ENCODE measurements around the gene TXNRD1.
"Not testable (repeated sequence)": the region's sequence is repeated elsewhere in the genome, so short reads cannot be mapped to it uniquely, and the experiment has no call there.

Gene TXNRD1

DNA sequence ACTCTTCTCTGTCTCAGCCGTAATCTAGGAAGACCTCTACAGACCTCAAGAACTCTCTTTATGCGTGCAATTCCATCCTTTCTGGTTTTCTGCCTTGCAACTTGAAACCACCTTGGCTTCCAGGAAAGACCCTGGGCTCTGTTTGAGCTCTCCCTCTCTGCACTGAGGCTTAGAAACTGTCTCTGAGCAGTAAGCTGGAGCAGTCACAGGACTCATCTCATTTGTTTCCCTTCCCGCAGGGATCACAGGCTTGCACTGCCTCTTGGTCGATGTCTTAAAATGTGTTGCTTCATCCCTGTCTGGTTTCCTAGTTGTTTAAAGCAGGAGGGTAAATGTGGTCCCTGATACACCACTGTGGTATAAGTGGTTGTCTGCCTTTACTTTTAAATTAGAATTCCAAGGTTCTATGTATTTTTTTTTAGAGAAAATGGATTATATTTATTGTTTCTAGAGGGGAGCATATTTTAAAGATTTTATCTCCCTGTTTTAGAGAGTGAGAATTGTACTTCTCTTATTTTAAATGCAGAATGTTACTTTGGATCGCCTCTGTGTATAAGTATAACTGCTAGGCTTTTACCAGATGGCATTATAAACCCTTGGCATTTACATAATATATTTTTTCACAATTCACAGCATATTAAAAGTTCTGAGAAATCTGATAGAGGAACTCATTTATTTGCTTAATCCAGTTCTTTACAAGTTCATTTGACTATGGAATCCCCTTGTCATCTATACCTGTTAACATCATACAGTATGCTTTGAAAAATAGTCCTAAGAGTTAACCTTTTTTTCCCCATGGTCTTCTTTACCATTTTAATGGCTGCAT lies 114.3 kb downstream of the TXNRD1 start:
- no peak for DNase-seq

DNA sequence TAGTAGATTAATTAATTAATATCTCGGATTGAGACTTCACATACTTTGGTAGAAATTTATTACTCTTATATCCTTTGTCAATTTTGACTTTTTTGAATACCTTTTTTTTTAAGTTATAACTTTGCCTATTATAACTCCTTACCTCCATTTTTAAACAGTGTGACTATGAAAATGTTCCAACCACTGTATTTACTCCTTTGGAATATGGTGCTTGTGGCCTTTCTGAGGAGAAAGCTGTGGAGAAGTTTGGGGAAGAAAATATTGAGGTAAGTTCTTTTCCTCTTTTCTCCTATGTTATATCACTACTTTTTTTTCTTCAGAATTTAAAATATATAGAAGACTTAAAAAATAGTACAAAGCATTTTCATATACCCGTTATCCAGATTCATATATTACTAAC lies 115.8 kb downstream of the TXNRD1 start:
- no peak for DNase-seq

DNA sequence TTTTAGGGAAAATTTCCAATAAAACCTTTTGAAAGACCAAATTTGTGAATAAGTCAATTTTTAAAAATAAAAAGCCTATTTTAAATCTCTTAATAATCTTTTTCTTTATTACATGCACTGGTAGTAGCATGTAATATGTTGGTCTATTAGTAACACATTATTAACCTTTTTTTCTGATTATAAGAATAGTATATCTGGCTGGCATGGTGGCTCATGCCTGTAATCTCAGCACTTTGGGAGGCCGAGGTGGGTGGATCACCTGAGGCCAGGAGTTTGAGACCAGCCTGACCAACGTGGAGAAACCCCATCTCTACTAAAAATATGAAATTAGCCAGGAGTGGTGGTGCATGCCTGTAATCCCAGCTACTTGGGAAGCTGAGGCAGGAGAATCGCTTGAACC lies 116.7 kb downstream of the TXNRD1 start:
- DNase-seq: not testable (repeated sequence)

DNA sequence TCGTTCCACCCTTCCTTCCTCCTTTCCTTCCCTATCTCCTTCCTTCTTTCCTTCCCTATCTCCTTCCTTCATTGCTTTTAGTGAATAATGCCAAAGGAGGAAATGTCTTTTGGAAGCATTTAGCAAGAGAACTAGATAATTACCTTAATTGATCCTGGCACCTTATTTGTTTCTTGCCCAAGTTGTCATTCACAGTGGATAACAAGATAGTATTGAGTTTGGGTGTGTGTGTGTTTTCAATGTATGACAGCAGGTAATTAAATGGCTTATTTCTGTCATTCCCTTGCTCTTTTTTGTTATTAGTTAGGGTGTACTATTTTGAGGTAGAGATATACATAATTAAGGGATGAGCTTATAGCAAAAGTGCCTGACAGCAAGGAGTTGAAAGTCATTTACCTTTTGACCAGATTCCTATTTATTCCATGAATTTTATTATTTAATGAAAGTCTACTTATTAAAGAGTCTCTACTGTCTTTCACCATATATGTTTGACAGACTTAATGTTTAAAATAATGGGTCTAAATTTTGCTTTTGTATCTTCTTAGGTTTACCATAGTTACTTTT lies 118.2 kb downstream of the TXNRD1 start:
- no peak for DNase-seq

DNA sequence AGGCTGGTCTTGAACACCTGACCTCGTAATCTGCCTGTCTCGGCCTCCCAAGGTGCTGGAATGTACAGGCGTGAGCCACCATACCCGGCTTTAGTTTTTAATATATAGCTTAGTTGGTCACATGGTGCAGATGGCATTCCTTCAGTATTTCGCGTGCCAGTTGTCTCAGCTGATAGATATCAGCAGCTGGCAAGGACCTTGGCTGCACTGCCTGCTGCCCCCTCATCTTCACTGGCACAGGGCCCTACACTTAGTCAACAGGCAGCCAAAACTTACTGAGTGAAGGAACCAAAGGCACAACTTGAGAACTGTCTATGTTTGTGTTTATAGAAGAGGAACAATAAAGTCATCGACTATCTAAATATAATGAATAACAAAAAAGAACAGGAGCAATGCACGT lies 119.0 kb downstream of the TXNRD1 start:
- DNase-seq: no peak

DNA sequence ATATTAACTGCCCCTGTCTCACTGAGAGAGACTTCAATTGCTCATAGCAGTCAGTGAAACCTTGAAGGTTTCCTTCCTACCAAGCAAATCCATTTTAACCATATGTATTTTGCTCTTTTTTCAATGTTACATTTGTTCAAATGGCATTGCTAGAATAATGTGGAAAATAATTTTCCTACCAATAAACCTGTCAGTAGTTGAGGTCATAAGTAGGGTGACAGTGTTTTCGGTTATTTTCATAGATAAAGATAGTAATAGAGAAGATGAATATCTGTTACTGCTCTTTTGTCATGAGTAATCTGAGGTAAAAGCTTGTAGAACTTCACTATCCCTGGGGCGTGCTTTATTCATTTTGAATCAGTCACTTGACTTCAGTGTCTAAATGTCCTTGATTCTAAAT lies 120.5 kb downstream of the TXNRD1 start:
- no peak for DNase-seq

DNA sequence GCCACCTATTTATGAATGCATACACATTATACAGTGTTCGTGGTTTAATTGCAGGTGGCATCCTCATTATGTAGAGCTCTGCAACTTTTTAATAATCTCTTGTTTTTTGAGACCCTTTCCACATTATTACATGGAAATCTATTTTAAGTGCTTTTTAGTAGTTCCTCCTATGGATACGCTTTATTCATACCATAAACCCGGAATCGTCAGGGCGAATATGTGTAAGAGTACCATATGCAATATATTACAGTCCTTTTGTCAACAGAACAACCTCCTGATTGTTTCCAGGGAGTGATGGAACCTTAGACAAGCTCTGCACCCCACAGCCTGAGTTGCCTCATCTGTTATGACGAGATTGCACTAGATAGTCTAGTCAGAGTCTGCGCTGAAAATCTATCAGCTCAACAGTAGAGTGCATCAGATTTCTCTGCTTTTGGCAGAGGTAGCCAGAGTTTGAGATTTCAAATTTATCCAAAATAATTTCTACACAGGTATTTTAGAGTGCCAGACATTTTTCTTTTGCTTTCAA lies 121.5 kb downstream of the TXNRD1 start:
- DNase-seq: no peak

DNA sequence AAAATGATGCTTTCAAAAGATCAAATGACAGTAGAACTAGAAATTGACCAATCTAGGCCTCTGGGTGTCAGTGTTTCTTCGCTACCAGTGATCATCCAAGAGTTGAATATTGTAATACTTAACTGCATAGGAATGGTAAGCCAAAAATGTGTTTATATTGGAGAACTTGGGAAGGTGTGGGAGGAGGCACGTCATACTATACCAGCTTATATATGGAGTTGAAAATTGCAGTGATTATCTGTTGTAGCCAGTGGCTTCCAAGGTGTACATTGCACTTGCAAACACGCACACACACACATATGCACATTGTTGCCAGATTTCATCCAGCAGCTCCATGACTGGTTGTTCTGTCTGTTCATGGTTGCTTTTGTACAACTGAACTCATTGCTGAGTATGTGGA lies 124.1 kb downstream of the TXNRD1 start:
- no peak for DNase-seq

DNA sequence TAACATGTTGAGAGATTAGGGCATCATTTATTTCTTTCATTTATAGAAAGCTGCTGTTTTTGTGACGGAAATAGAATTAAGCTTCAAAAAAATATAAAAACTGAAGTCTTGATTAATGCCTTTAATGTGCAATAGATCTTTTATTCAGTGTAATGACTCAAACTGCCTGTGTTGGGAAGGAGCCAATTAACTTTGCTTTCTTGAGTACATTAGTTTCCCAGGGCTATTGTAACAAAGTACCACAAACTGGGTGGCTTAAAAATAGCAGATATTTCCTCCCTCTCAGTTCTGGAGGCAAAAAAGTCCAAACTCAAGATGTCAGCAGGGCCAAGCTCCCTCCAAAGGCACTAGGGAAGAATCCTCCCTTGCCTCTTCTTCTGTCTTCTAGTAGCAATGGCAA lies 124.6 kb downstream of the TXNRD1 start:
- no peak for DNase-seq

DNA sequence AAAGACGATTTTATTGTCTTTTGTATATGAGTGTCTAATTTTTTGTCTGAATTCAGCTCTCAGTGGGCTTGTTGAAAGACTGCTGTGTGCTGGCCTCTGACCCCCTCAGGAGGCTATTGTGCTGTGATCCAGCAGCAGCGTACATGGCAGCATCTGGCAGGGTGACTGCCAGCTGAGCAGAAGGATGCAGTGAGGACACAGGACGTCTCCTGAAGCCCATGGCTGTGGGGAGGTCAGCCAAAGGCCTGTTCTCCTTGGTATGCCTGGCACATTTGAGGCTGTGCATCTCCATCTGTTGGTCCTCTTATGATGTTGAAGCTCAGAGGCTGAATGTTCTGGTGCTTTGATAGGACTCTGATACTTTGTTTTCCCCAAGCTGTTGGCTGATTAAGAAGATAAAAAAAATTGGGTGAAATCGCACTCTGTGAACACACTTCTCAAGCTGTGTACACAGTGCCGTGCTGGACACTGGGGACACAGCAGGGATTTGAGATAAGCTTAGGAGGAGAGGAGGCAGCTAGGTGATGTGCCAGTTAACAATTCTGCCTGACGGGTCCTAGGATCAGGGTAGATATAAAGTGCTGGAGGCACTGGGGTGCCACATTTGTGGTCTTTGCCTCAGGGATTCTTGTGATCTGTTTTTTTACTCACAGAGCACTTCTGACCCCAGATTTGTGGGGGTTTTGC lies 125.5 kb downstream of the TXNRD1 start:
- DNase-seq: no peak

DNA sequence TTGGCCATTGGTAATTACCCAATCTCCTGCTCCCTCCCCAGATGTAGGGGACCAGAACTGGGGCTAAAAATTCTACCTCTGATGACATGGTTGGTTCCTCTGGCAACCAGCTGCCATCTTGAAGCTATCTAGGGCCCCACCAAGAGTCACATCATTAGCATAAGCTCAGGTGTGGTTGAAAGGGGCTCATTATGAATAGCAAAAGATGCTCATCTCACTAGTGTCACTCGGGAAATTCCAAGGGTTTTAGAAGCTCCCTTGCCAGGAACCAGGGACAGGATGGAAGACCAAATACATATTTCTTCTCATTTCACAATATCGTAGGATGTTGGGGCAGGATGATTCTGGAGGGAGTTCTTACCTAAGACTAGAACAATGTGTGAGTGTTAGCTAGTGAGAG lies 126.6 kb downstream of the TXNRD1 start:
- no peak for DNase-seq

DNA sequence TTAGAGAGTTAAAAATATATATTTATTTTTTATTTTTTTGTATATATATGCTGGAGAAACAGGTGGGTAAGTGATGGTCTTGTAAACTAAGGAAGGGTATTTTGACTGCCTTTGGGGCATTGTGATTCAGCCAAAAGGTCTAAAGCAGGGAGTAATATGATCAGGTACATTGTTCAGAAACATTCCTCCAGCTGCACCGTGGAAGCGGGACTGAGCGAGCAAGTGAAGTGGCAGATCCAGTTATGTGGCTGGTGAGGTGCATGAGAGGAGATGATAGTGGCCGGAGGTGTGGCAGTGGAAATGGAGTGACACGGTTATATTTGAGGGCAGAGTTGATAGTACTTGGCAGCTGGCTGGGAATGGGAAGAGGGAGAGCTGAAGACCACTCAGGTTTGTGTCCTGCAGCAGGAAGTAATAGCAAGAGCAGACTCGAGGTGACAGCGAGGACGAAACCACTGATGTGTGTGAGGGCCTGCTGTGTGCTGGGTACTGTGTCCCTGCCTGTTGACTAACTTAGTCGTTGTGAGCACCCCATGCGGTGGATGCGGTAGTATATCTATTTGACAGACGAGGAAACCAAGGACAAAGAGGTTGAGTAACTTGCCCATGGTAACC lies 127.2 kb downstream of the TXNRD1 start:
- no peak for DNase-seq

DNA sequence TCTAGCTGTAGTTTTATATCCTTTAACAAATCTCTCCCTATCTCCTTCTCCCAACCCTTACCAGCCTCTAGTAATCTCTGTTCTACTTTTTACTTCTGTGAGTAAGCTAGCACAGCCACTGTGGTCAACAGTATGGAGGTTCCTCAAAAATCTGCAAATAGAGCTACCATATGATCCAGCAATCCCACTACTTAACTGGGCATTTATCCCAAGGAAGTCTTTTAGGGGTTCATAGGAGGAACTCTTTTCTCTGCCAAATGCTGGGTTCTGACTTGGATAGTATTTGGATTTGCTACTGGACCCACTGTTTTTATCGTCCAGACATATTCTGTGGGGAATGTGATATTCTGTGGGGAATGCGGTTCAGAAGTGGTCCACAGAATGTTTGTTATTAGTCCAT lies 129.1 kb downstream of the TXNRD1 start:
- DNase-seq: no peak

DNA sequence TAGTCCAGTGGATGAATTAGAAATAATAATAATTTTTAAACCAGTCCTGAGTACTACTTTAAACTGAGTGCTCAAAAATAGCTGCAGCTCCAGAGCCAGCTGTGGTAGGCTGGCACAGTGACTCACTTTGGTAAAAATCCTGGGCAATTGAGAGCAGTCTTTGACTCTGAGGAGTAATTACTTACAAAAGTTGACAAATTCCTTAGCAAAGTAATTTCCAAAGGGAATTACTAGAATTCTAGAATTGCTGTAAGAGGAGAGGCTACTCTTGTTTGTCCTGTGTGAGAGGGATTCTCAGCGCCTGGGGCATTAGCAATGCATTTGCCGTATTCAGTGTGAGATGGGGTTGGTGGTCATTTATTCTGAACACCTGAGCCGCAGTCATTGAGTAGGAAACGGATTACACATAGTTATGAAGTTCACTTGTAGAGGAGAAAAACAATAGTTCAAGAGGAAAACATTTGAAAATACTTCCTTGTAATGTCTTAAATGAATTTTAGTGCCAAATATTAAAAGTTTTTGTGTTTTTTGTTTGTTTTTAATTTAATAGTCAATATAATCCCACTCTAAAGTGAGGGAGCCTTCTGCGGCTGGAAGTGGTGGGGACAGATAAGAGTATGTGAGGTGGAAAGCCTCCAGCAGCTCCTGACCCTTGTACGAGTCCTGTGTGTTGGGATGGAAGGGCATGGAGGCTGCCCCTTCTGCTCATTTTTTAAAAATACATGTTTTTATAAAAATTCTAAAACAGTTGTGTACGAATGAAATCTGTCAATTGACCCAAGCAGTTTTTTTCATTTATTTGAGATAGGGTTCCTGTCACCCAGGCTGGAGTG lies 129.9 kb downstream of the TXNRD1 start:
- DNase-seq: no peak

DNA sequence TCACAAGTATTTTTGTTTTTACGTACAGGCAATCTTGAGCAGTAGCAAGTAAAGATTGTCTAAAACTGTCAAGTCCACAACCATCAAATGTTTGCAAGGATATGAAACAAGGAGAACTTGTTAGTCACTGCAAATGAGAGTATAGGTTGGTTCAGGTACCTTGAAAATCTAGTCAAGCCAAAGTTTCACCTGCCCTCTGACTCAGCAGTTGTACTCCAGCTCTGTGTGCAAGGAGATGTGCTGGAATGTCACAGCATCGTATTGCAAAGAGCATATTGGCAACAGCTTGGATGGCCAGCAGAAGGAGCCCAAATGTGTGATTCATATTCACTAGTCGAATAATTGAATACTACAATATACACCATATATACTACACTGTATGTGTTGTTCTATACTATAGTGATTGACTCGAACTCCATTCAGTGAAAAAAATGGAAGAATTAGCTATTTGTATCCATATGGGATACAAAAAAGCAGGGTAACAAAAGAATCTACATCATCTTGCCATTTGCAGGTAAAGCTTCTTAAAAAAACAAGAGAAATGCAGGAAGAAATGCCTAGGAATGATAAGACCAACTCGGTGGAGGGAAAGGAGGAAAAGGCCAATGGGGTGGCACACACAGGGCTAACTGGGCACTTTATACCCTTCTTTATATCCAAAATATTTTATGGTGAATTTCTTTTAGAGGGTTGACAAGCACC lies 131.9 kb downstream of the TXNRD1 start:
- DNase-seq: no peak

DNA sequence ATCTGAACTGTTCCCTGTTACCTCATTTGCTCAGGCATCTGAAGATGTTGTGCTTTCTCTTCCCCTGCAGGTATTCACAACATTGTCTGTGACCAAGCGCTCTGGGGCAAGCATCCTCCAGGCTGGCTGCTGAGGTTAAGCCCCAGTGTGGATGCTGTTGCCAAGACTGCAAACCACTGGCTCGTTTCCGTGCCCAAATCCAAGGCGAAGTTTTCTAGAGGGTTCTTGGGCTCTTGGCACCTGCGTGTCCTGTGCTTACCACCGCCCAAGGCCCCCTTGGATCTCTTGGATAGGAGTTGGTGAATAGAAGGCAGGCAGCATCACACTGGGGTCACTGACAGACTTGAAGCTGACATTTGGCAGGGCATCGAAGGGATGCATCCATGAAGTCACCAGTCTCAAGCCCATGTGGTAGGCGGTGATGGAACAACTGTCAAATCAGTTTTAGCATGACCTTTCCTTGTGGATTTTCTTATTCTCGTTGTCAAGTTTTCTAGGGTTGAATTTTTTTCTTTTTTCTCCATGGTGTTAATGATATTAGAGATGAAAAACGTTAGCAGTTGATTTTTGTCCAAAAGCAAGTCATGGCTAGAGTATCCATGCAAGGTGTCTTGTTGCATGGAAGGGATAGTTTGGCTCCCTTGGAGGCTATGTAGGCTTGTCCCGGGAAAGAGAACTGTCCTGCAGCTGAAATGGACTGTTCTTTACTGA lies 132.9 kb downstream of the TXNRD1 start:
- no peak for DNase-seq

DNA sequence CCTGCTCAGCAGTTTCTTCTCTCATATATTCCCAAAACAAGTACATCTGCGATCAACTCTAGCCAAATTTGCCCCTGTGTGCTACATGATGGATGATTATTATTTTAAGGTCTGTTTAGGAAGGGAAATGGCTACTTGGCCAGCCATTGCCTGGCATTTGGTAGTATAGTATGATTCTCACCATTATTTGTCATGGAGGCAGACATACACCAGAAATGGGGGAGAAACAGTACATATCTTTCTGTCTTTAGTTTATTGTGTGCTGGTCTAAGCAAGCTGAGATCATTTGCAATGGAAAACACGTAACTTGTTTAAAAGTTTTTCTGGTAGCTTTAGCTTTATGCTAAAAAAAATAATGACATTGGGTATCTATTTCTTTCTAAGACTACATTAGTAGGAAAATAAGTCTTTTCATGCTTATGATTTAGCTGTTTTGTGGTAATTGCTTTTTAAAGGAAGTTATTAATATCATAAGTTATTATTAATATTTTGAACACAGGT lies 133.5 kb downstream of the TXNRD1 start:
- DNase-seq: no peak

DNA sequence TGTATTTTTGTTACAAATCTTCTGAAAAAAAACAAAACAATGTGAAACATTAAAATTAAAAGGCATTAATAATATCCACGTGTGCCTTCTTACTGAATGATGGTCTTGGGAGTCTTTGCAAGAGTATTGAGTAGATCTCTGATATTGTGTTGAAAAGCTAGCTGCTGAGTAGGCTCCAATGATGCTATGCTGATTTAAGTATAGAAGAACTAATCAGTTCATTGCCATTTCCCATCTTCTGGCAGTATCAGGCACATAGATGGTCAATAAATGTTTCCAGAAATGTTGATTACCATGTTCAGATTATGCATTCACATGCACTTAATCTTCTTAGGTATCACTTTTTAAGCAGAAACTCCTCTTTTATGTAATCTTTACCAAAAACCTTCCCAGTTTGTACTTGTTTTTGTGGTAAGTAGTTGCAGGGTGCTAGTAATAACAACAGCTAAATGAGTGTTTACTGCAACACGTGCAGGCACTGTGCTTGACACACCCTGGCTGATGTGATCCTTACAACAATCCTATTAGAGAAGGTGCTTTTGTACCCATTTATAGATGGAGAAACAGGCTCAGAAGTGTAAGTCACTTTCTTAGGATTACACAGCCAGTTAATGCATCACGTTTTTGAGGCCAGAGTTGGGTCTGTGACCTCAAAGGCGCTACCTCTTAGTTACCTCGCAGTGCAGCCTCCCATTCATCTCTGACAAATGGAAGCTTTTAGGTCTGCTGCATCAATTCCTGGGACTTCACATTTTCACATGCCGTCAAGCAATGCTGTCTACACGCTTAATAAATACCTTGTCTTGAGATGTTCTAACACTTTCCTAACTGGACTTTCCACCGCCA lies 134.9 kb downstream of the TXNRD1 start:
- DNase-seq: no peak

DNA sequence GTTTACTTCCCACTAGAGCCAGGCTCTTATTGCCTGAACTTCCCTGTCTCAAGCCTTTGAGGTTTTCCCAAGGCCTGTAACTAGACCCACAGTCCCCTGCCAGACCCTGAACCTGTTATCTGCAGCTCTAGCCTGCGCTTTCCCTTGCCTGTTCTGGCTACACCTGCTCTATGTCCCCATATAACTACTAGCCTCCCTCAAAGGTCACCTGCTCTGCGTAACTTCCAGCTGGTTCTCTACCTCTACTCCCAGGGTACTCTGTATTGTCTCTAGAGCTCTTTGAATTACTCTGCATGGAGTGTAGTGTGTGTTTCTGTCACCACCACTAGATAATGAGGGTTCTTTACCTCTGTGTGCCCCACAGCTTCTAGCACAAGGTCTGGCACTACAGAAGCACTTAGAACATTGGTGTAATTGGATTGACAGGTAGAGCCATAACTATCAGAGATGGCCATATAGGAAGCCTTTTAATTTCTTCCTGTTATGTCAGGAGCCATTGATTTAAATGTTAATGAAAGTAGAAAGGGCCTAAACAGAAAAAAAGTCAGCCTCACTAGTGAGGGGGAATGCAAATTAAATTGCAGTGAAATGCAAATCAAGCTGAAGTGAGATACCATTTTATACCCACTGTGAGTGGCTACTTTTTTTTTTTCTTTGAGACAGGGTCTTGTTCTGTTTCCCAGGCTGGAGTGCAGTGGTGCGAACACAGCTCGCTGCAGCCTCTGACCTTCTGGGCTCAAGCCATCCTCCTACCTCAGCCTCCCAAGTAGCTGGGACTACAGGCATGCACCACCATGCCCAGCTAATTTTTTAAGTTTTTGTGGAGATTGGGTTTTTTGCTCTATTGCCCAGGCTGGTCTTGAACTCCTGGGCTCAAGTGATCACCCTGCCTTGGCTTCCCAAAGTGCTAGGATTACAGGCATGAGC lies 135.7 kb downstream of the TXNRD1 start:
- DNase-seq: no peak

Measured in HCEC 1CT (cell line).